HFFc6 (cell line): ENCODE data around the gene ETV1. TPM values are rescaled to one million over a fixed set of nuclear protein-coding genes. Genes with fewer than 3 reads are reported as not detected.

Experiments used
- DNase-seq: peaks from one replicate; pipeline ENCODE4 v3.0.0-alpha.2; 2018
- H3K27ac Mint-ChIP-seq: 2 replicates; pipeline ENCODE4 v1.8.0; 2020; ENCODE audit warnings: mild to moderate bottlenecking, mixed read lengths
- H3K27me3 Mint-ChIP-seq: 2 replicates; pipeline ENCODE4 v1.8.0; 2021; ENCODE audit warnings: mild to moderate bottlenecking, moderate library complexity, mixed read lengths; ENCODE audit not compliant: insufficient read depth
- H3K36me3 Mint-ChIP-seq: 2 replicates; pipeline ENCODE4 v1.8.0; 2021; ENCODE audit warnings: low read depth, mixed read lengths
- H3K4me1 Mint-ChIP-seq: 2 replicates; pipeline ENCODE4 v1.8.0; 2020; ENCODE audit warnings: low read depth, mixed read lengths
- H3K4me3 Mint-ChIP-seq: 2 replicates; pipeline ENCODE4 v1.8.0; 2020; ENCODE audit warnings: mild to moderate bottlenecking, moderate library complexity, mixed read lengths
- H3K9me3 Mint-ChIP-seq: 2 replicates; pipeline ENCODE4 v1.8.0; 2020; ENCODE audit warnings: mild to moderate bottlenecking, mixed read lengths
- CTCF ChIP-seq: fragments of 200-600 bp; sonication (generic); IDR thresholded peaks from 2 replicates; pipeline ENCODE4 v1.5.0; 2021; ENCODE audit warnings: antibody characterized with exemption, mild to moderate bottlenecking
- total RNA-seq, 6 experiments: library from RNA; stranded (reverse); fragmentation: NEBNext Ultra II Directional; extraction: Animal tissue kit (Norgen Biotek cat#: 25700); gene quantifications; 2 replicates in 1 of 6; 3 replicates in 5 of 6; pipeline ENCODE4 v1.2.3, GENCODE V29; 2021

Gene ETV1
- total RNA-seq, 6 experiments from 2014 or later = 13.4 to 25.7 (median 23.6) TPM

- no peak for DNase-seq
- Mint-ChIP-seq H3K4me1 (peaks cover 15% of the 10 kb centered on the region; the same call in 1 of the 2 replicates), H3K36me3 (peaks cover 13% of the 10 kb centered on the region), H3K9me3 (no peaks in the 10 kb centered on the region), H3K4me3 (no peak overlapping the region), H3K27ac (no peak overlapping the region), H3K27me3 (peaks cover 3% of the 10 kb centered on the region)
- no peak for TF ChIP-seq CTCF
These were observed 91.6 kb downstream of the ETV1 start for GRCh38 chr7:13897819-13898218.

- Mint-ChIP-seq H3K27ac (no peak overlapping the region), H3K4me3 (no peak overlapping the region), H3K9me3 (no peaks in the 10 kb centered on the region), H3K36me3 (peaks cover 21% of the 10 kb centered on the region), H3K27me3 (peaks cover 3% of the 10 kb centered on the region), H3K4me1 (peaks cover 5% of the 10 kb centered on the region; the same call in 1 of the 2 replicates)
- no peak for TF ChIP-seq CTCF
- DNase-seq = no peak
These were observed 94.5 kb downstream of the ETV1 start for GRCh38 chr7:13894954-13895353.

GRCh38 chr7:13894377-13894776 is 95.1 kb downstream of the ETV1 start:
- peaks cover 5% of the 10 kb centered on the region; the same call in 1 of the 2 replicates for H3K4me1 Mint-ChIP-seq
- H3K27ac Mint-ChIP-seq = no peak overlapping the region
- peaks cover 21% of the 10 kb centered on the region for H3K36me3 Mint-ChIP-seq

GRCh38 chr7:13890793-13891192 is 98.7 kb downstream of the ETV1 start:
- TF ChIP-seq CTCF = no peak
- H3K36me3 Mint-ChIP-seq = peaks cover 16% of the 10 kb centered on the region
- H3K4me3 Mint-ChIP-seq = no peak overlapping the region
- DNase-seq = no peak
- no peaks in the 10 kb centered on the region for H3K27me3 Mint-ChIP-seq
- H3K27ac Mint-ChIP-seq = no peak overlapping the region
- H3K4me1 Mint-ChIP-seq = no peaks in the 10 kb centered on the region
- H3K9me3 Mint-ChIP-seq = no peaks in the 10 kb centered on the region

More at GRCh38 chr7:13894377-13894776, 95.1 kb downstream of the ETV1 start:
- H3K4me3 Mint-ChIP-seq = no peak overlapping the region
- DNase-seq = no peak
- TF ChIP-seq CTCF = no peak
- H3K27me3 Mint-ChIP-seq = peaks cover 3% of the 10 kb centered on the region; the same call in 1 of the 2 replicates
- H3K9me3 Mint-ChIP-seq = no peaks in the 10 kb centered on the region

- DNase-seq = no peak
- Mint-ChIP-seq H3K27me3 (no peaks in the 10 kb centered on the region), H3K9me3 (no peaks in the 10 kb centered on the region), H3K4me3 (no peak overlapping the region), H3K36me3 (no peaks in the 10 kb centered on the region), H3K4me1 (peaks cover 19% of the 10 kb centered on the region), H3K27ac (no peak overlapping the region)
- TF ChIP-seq CTCF = no peak
These were observed 103.1 kb downstream of the ETV1 start for GRCh38 chr7:13886356-13886755.

- Mint-ChIP-seq H3K4me1 (peaks cover 61% of the 10 kb centered on the region), H3K27me3 (no peaks in the 10 kb centered on the region), H3K9me3 (no peaks in the 10 kb centered on the region), H3K36me3 (peaks cover 5% of the 10 kb centered on the region), H3K4me3 (no peak overlapping the region), H3K27ac (no peak overlapping the region)
- no peak for DNase-seq
- no peak for TF ChIP-seq CTCF
These were observed 107.4 kb downstream of the ETV1 start for GRCh38 chr7:13882051-13882450.
